Breast epithelium (tissue), 4 donors: ENCODE data around the gene ALDH3A1. TPM values are rescaled to one million over a fixed set of nuclear protein-coding genes. Genes with fewer than 3 reads are reported as not detected.

ENCODE experiments used
- DNase-seq, 2 donors: peaks; one replicate each; pipeline ENCODE4 v3.0.0-alpha.2; 2019; ENCODE audit warnings: low spot score in 2 of 2
- H3K27ac ChIP-seq, 2 donors: fragments of 200-600 bp; sonication (generic) in 1 of 2; one replicate each; pipeline ENCODE4 v1.5.1; 2016 to 2019; ENCODE audit warnings: mild to moderate bottlenecking in 1 of 2
- H3K27me3 ChIP-seq, 2 donors: fragments of 200-600 bp; sonication (generic) in 1 of 2; one replicate each; pipeline versions ENCODE4 v1.5.1 to v1.6.0; 2017 to 2019; ENCODE audit warnings: control low read depth in 1 of 2, mild to moderate bottlenecking in 1 of 2
- H3K36me3 ChIP-seq: fragments of 200-600 bp; one replicate; pipeline ENCODE4 v1.5.1; 2019
- H3K4me1 ChIP-seq, 2 donors: fragments of 200-600 bp; sonication (generic); one replicate each; pipeline ENCODE4 v1.5.1; 2016 to 2019; ENCODE audit warnings: control low read depth in 1 of 2
- H3K4me3 ChIP-seq, 3 donors: fragments of 200-600 bp; sonication (generic); 1 replicate in 2 of 3; 2 replicates in 1 of 3; pipeline ENCODE4 v1.5.1; 2016 to 2019; ENCODE audit warnings: mild to moderate bottlenecking in 3 of 3, moderate library complexity in 2 of 3
- H3K9me3 ChIP-seq, 2 donors: fragments of 200-600 bp; sonication (generic) in 1 of 2; one replicate each; pipeline ENCODE4 v1.5.1; 2016 to 2019; ENCODE audit warnings: control low read depth in 1 of 2
- POLR2A ChIP-seq: fragments of 450-650 bp; IDR thresholded peaks from one replicate; pipeline ENCODE4 v1.6.1; 2016; ENCODE audit warnings: antibody characterized with exemption, mild to moderate bottlenecking, moderate library complexity
- POLR2AphosphoS5 ChIP-seq, 3 donors: sonication (generic); formaldehyde crosslinking; IDR thresholded peaks; one replicate each; pipeline ENCODE4 v1.6.1; 2017; ENCODE audit warnings: antibody characterized with exemption in 3 of 3
- intact Hi-C: fragments of 100-400 bp; cut with DNase I; formaldehyde crosslinking; loops from one replicate; pipeline ENCODE4 v1.15.1; 2023; ENCODE audit warnings: low total_unique reads
- total RNA-seq, 3 donors: library from RNA; depleted of rRNA; stranded (reverse); fragments of >200 nt; gene quantifications; one replicate each; pipeline ENCODE4 v1.1.0, GENCODE V29; 2016
- TF ChIP-seq, protein P1 (sequence below), 3 donors: fragments of 450-650 bp; IDR thresholded peaks; one replicate each; pipeline ENCODE4 v1.5.1; 2016 to 2017; ENCODE audit warnings: antibody characterized with exemption in 3 of 3, mild to moderate bottlenecking in 3 of 3, moderate library complexity in 3 of 3

The ALDH3A1 gene
- total RNA-seq, 3 donors from 2014 or later = 1.1 to 5.6 (median 2.0) TPM

DNA sequence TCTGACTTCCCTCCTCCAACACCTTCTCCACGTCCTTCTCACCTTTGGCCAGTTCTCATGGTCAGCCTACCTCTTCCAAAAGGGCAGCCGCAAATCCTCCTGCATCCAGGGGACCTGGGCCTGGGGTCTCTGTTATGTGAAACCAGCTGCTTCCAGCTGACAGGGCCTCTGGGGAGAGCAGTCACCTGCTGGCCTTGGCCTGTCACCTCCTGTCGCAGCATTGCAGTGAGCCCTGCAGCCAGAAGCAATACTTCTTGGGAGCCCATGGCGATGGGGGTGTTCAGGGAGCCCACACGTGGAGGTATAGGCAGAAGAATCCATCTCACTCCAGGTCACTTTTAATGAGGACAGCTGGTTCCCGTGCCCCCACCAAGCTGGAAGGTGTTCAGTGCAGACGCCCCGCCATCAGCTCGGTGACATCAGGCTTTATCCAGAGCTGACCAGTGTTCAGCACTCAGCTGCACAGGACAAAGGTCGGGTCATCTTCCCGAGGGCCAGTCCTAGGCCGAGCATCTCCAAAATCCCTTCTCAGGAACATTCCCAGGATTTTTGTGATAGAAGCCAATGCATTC is 30.0 kb downstream of the ALDH3A1 start:
- H3K9me3 ChIP-seq = no peaks in the 10 kb centered on the region

DNA sequence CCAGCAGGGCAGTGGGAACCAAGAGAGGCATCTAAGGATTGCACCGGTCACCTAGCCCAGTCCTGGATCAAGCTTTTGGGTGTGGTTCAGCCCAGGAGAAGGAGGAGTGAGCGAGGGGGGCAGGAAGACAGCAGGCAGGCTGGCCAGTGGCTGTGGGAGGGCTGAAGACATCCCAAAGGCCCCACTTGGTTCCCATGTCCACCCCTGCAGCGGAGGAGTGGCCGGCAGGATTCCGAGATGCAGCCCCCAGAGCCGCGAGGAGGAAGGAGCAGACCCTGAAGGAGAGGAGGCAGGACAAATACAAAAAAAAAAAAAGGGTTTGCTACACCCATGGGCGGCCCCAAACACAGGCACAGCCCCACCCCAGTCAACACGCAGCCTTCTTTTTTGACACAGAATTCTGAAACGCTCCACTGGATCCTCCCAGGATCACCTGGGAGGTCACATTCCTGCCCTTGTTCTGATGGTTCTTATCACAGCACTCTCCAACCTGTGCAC is 30.6 kb downstream of the ALDH3A1 start:
- Histone ChIP-seq H3K4me1 (no peaks in the 10 kb centered on the region), H3K27me3 (no peaks in the 10 kb centered on the region), H3K36me3 (no peaks in the 10 kb centered on the region), H3K9me3 (no peaks in the 10 kb centered on the region), H3K27ac (no peak overlapping the region), H3K4me3 (no peak overlapping the region)
- intact Hi-C loops = no loop called here
- no peak for DNase-seq
- TF ChIP-seq POLR2AphosphoS5 (IDR thresholded peaks at IDR 0.05) = no peak
- TF ChIP-seq, protein P1, sequence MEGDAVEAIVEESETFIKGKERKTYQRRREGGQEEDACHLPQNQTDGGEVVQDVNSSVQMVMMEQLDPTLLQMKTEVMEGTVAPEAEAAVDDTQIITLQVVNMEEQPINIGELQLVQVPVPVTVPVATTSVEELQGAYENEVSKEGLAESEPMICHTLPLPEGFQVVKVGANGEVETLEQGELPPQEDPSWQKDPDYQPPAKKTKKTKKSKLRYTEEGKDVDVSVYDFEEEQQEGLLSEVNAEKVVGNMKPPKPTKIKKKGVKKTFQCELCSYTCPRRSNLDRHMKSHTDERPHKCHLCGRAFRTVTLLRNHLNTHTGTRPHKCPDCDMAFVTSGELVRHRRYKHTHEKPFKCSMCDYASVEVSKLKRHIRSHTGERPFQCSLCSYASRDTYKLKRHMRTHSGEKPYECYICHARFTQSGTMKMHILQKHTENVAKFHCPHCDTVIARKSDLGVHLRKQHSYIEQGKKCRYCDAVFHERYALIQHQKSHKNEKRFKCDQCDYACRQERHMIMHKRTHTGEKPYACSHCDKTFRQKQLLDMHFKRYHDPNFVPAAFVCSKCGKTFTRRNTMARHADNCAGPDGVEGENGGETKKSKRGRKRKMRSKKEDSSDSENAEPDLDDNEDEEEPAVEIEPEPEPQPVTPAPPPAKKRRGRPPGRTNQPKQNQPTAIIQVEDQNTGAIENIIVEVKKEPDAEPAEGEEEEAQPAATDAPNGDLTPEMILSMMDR (IDR thresholded peaks at IDR 0.05) = no peak
- no peak for TF ChIP-seq POLR2A

More for the DNA sequence above, 30.0 kb downstream of the ALDH3A1 start:
- H3K27ac ChIP-seq = no peak overlapping the region
- no peaks in the 10 kb centered on the region for H3K27me3 ChIP-seq
- H3K4me1 ChIP-seq = no peaks in the 10 kb centered on the region
- intact Hi-C loops = loop anchor here (1.0 kb wide), 1 partner anchor 24 kb away; no protein-coding TSS in a partner anchor
- DNase-seq = no peak
- no peaks in the 10 kb centered on the region for H3K36me3 ChIP-seq
- no peak overlapping the region for H3K4me3 ChIP-seq
- TF ChIP-seq POLR2A (no peak), POLR2AphosphoS5 (IDR thresholded peaks at IDR 0.05) (no peak)
- TF ChIP-seq, protein P1 (IDR thresholded peaks at IDR 0.05) = no peak

DNA sequence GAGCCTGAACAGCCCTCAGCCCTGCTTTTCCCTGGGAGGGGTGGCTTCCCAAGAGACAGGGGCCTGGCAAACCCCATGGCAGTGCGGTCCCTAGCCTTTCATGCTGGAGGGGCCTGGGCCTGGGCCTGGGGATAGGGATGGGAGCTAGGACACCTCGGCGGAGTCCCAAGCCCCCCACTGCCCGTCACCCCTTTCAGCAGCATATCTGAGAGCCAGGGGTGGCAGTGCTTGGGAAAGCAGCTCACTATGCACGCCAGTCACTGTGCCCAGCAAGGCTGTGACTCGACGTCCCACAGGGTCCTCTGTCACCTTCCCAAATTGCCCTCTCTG is 31.1 kb downstream of the ALDH3A1 start:
- H3K9me3 ChIP-seq = no peaks in the 10 kb centered on the region
- H3K36me3 ChIP-seq = no peaks in the 10 kb centered on the region
- H3K27me3 ChIP-seq = no peaks in the 10 kb centered on the region
- no peak overlapping the region for H3K27ac ChIP-seq
- H3K4me3 ChIP-seq = no peak overlapping the region
- no peak for DNase-seq
- TF ChIP-seq, protein P1 (IDR thresholded peaks at IDR 0.05) = no peak
- TF ChIP-seq POLR2A = no peak
- no peak for TF ChIP-seq POLR2AphosphoS5 (IDR thresholded peaks at IDR 0.05)
- no peaks in the 10 kb centered on the region for H3K4me1 ChIP-seq
- intact Hi-C loops = no loop called here

DNA sequence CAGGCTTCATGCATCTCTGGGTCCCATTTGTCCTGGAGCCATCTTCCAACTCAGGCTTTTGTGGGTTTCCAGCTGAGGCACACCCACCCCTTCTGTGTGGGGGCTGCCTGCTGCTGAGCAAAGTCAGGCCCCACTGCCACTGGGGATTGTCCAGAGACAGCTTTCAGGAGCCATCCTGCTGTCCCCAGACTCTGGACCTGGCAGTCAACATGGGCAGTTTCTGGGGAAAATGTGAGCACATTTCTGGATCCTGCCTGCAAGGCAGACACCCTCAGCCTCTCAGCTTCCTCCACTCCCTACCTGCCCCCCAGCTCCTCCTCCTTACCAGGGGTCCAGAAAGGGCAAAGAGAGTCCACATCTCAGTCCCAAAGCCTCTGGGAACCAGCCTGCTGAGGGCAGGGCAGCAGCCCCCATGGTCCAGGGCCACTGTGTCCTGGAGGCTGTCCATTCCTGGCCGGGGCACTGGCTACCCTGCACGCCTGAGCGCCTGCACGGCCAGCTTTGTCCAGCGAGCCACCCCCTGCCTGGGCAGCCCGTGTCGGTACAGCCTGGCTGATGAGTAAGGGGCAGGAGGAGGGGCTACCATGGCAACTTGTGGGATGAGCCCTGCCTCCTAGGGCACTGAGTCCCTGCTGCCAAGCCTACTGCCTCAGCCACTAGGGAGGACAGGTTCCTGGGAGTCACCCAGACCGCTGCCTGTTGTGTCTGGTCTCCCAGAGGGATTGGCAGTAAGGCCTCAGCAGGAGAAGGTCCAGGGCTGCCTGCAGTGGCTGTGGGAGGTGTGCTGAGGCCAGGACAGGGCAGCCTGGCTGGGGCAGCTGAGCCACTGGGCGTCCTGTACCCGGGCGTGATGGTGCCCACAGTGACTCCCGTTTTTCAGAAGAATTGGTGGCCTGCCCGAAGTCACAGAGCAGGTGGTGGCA is 31.7 kb downstream of the ALDH3A1 start, which contains the start of gene SLC47A2:
Gene SLC47A2 (minus strand): TSS at position 477 of the 923 bp plus-strand sequence. CDS start 29 bp downstream, at position 448.
- Histone ChIP-seq H3K27me3 (no peaks in the 10 kb centered on the region), H3K27ac (no peak within 1 kb of the TSS), H3K4me1 (no peaks in the 10 kb centered on the region), H3K9me3 (no peaks in the 10 kb centered on the region), H3K4me3 (no peak within 1 kb of the TSS), H3K36me3 (no peaks in the 10 kb centered on the region)
- TF ChIP-seq POLR2A = no peak
- TF ChIP-seq, protein P1 (IDR thresholded peaks at IDR 0.05) = no peak
- TF ChIP-seq POLR2AphosphoS5 (IDR thresholded peaks at IDR 0.05) = no peak
- no peak for DNase-seq
- intact Hi-C loops = no loop called here
